Activated T-helper 2 cell treated with anti-CD3 and anti-CD28 coated beads, Interferon-gamma antibody, Interleukin-2, Interleukin-4, amounts not matched to agents 10 μg/mL and 5 μg/mL and 100 μg/mL, durations not matched to agents 14 hours and 24 hours and 36 hours (primary cell): Measurements from ENCODE around the gene FAM227B. TPM values are rescaled to one million over a fixed set of nuclear protein-coding genes. Genes with fewer than 3 reads are reported as not detected.
"Not testable (repeated sequence)": the region's sequence is repeated elsewhere in the genome, so short reads cannot be mapped to it uniquely, and the experiment has no call there.

ENCODE experiments used
- DNase-seq: peaks from one replicate; pipeline ENCODE4 v3.0.0; 2021; ENCODE audit warnings: low spot score
- H3K27ac Mint-ChIP-seq: one replicate; pipeline ENCODE4 v1.8.0; 2021; ENCODE audit warnings: mixed read lengths
- H3K27me3 Mint-ChIP-seq: one replicate; pipeline ENCODE4 v1.8.0; 2021; ENCODE audit warnings: low read depth, mixed read lengths
- H3K36me3 Mint-ChIP-seq: one replicate; pipeline ENCODE4 v1.8.0; 2021; ENCODE audit warnings: low read depth, mixed read lengths
- H3K4me1 Mint-ChIP-seq: one replicate; pipeline ENCODE4 v1.8.0; 2021; ENCODE audit warnings: low read depth, mixed read lengths
- H3K4me3 Mint-ChIP-seq: one replicate; pipeline ENCODE4 v1.8.0; 2021; ENCODE audit warnings: low read depth, mild to moderate bottlenecking, moderate library complexity, mixed read lengths
- H3K9me3 Mint-ChIP-seq: one replicate; pipeline ENCODE4 v1.8.0; 2021; ENCODE audit warnings: mixed read lengths
- intact Hi-C: fragments of 100-400 bp; cut with micrococcal nuclease; formaldehyde crosslinking; loops from one replicate; pipeline ENCODE4 v1.15.1; 2023
- total RNA-seq: library from RNA; stranded (reverse); gene quantifications from 2 replicates; pipeline ENCODE4 v1.2.3, GENCODE V29; 2022

FAM227B gene
- total RNA-seq, 1 donor from 2014 or later = 2.7 TPM

- Mint-ChIP-seq H3K4me1 (peaks cover 14% of the 10 kb centered on the region), H3K36me3 (peaks cover 49% of the 10 kb centered on the region), H3K9me3 (peaks cover 10% of the 10 kb centered on the region), H3K4me3 (no peak overlapping the region), H3K27ac (no peak overlapping the region), H3K27me3 (no peaks in the 10 kb centered on the region)
- intact Hi-C loops = no loop called here
- no peak for DNase-seq
Measured at GRCh38 chr15:49628379-49628778, 7.8 kb upstream of the FAM227B start.

DNA sequence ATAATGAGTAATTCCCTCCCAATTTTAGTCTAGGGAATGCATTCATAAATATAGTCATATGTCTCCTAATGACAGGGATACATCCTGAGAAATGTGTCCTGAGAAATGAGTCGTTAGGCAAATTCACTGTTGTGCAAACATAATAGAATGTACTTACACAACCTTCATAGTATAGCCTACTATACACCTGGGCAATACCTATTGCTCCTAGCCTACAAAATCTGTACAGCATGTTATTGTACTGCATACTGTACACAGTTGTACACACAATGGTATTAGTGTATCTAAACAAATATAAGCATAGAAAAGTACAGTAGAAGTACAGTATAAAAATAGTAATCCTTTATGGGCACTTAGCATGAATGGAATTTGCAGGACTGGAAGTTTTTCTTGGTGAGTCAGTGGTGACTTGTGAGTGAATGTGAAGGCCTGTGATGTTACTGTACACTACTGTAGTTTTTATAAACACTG, 6.8 kb upstream of the FAM227B start:
- peaks cover 10% of the 10 kb centered on the region for H3K9me3 Mint-ChIP-seq
- H3K4me3 Mint-ChIP-seq = no peak overlapping the region
- peaks cover 48% of the 10 kb centered on the region for H3K36me3 Mint-ChIP-seq
- intact Hi-C loops = no loop called here
- H3K27ac Mint-ChIP-seq = no peak overlapping the region
- no peaks in the 10 kb centered on the region for H3K27me3 Mint-ChIP-seq
- no peak for DNase-seq
- peaks cover 22% of the 10 kb centered on the region for H3K4me1 Mint-ChIP-seq

DNA sequence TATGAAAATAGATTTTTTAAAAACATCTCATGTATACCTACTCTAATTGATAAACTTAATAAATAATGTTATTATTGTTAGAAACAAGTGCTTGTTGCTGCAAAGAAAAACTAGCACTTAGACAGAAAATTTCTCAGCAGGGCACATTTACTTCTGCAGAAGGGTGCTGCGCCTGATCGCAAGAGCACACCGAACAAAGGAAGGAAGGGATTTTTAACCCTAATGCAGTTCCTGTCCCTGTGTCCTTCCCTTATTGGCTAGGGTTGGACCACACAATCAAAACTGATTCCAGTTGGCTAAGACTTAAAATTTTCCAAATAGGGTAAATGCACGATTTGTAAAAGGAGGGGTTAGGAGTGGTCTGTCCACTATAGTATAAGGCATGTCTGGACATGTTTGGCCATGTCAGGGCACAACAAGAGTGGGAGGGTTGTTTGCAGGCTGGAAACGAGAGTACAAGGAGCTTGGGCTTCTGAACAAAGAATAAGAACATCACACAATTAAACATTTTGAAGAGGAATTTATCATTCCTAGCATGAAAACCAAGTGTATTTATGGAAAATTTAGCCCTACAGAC, 4.9 kb upstream of the FAM227B start:
- intact Hi-C loops = no loop called here
- Mint-ChIP-seq H3K27ac (no peak overlapping the region), H3K4me3 (no peak overlapping the region)

DNA sequence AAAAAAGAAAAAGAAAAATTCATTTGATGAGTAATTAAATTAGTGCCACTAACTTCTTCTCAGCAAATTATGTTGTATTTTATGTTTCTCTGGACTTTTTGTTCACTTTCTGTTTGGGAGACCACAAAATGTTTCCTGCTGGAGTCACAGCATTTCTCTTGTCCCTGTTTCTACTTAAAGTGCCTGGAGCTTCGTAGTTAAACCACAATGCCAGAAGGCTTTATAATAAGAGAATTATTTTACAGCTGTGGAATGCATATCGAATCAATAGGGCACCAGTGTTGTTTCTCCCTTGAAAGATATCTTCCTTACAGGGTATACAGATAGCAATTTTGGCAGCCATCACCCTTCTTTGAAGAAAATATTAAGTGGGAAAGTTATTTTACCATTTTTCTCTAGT, 3.4 kb upstream of the FAM227B start:
- intact Hi-C loops = loop anchor here (5.0 kb wide), 3 partner anchors 337 to 1292 kb away; partner anchors contain the start of gene DUT
- no peak overlapping the region for H3K27ac Mint-ChIP-seq
- H3K4me1 Mint-ChIP-seq = peaks cover 34% of the 10 kb centered on the region

More for the DNA sequence above, 4.9 kb upstream of the FAM227B start:
- DNase-seq = no peak
- peaks cover 10% of the 10 kb centered on the region for H3K9me3 Mint-ChIP-seq
- no peaks in the 10 kb centered on the region for H3K27me3 Mint-ChIP-seq
- H3K4me1 Mint-ChIP-seq = peaks cover 30% of the 10 kb centered on the region
- H3K36me3 Mint-ChIP-seq = peaks cover 49% of the 10 kb centered on the region

DNA sequence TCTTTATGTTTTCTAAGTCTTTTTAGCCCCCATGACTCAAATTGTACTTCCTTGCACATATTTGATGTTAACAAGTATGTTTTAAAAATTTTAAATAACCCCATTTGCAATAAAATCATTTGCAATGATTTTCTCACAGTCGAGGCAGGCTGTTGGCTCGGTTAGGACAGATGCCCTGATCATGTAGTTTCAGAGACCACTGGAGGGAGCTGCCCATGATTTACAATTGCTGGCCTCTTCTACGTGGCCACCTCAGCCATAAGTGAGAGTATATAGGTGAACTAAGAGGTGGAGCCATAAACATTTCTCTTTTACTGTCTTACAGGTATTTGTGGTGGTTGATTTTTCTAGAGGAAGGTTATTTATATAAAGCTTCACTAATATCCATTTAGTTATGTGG, 1.9 kb upstream of the FAM227B start:
- no peak overlapping the region for H3K27ac Mint-ChIP-seq
- peaks cover 39% of the 10 kb centered on the region for H3K4me1 Mint-ChIP-seq
- H3K9me3 Mint-ChIP-seq = peaks cover 10% of the 10 kb centered on the region
- intact Hi-C loops = loop anchor here (5.0 kb wide), 3 partner anchors 335 to 1290 kb away; partner anchors contain the start of gene DUT
- peaks cover 33% of the 10 kb centered on the region for H3K36me3 Mint-ChIP-seq
- no peak for DNase-seq
- no peaks in the 10 kb centered on the region for H3K27me3 Mint-ChIP-seq
- peak overlapping the region; percentile 28 for H3K4me3 Mint-ChIP-seq

More for the DNA sequence above, 3.4 kb upstream of the FAM227B start:
- no peak for DNase-seq
- peaks cover 38% of the 10 kb centered on the region for H3K36me3 Mint-ChIP-seq
- no peaks in the 10 kb centered on the region for H3K27me3 Mint-ChIP-seq
- H3K4me3 Mint-ChIP-seq = peak overlapping the region; percentile 19
- H3K9me3 Mint-ChIP-seq = peaks cover 10% of the 10 kb centered on the region

DNA sequence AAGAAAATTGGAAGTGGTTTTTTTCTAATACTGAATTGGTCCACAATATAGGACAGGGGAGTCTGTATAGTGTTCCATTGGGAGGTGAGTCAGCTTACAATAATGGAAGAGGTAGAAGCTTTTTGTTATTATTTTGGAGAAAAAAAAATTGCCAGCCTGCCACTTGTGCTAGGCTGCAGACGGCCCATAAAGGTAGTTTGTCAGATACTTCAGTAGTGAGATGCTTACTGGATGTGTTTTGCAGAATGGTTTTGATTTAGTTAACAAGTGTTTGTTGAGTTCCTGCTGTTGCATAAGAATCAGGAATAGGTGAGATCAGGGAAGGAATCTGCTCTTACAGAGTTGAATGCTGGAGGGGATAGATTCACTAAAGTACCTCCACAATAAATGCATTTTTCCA, 1.3 kb upstream of the FAM227B start:
- no peak overlapping the region for H3K27ac Mint-ChIP-seq
- intact Hi-C loops = loop anchor here (2.0 to 5.0 kb wide), 6 partner anchors 335 to 1290 kb away; partner anchors contain the start of genes COPS2, DUT and GABPB1
- peaks cover 33% of the 10 kb centered on the region for H3K36me3 Mint-ChIP-seq
- DNase-seq = no peak
- peak overlapping the region; percentile 90 for H3K4me3 Mint-ChIP-seq
- H3K4me1 Mint-ChIP-seq = peaks cover 39% of the 10 kb centered on the region
- H3K9me3 Mint-ChIP-seq = peaks cover 10% of the 10 kb centered on the region
- H3K27me3 Mint-ChIP-seq = no peaks in the 10 kb centered on the region

GRCh38 chr15:49621401-49621811, 788 bp upstream of the FAM227B start:
- intact Hi-C loops = loop anchor here (2.0 to 5.0 kb wide), 6 partner anchors 334 to 1289 kb away; partner anchors contain the start of genes COPS2, DUT and GABPB1
- peaks cover 10% of the 10 kb centered on the region for H3K9me3 Mint-ChIP-seq
- no peak for DNase-seq
- peak overlapping the region; percentile 91 for H3K27ac Mint-ChIP-seq
- H3K27me3 Mint-ChIP-seq = no peaks in the 10 kb centered on the region
- H3K36me3 Mint-ChIP-seq = peaks cover 30% of the 10 kb centered on the region
- peaks cover 39% of the 10 kb centered on the region for H3K4me1 Mint-ChIP-seq
- peak overlapping the region; percentile 90 for H3K4me3 Mint-ChIP-seq

- H3K4me1 Mint-ChIP-seq = peaks cover 39% of the 10 kb centered on the region
Measured at GRCh38 chr15:49620199-49620598, 419 bp downstream of the FAM227B start.

GRCh38 chr15:49619226-49619625, 1.4 kb downstream of the FAM227B start:
- Mint-ChIP-seq H3K27me3 (no peaks in the 10 kb centered on the region), H3K27ac (no peak overlapping the region), H3K4me3 (no peak overlapping the region), H3K9me3 (peaks cover 19% of the 10 kb centered on the region), H3K4me1 (peaks cover 39% of the 10 kb centered on the region), H3K36me3 (peaks cover 28% of the 10 kb centered on the region)
- intact Hi-C loops = no loop called here
- DNase-seq = no peak

More at GRCh38 chr15:49620199-49620598, 419 bp downstream of the FAM227B start:
- no peaks in the 10 kb centered on the region for H3K27me3 Mint-ChIP-seq
- intact Hi-C loops = loop anchor here (2.0 to 5.0 kb wide), 6 partner anchors 333 to 1288 kb away; partner anchors contain the start of genes COPS2, DUT and GABPB1
- DNase-seq = no peak
- peaks cover 16% of the 10 kb centered on the region for H3K9me3 Mint-ChIP-seq
- peaks cover 25% of the 10 kb centered on the region for H3K36me3 Mint-ChIP-seq
- peak overlapping the region; percentile 90 for H3K4me3 Mint-ChIP-seq
- peak overlapping the region; percentile 91 for H3K27ac Mint-ChIP-seq

DNA sequence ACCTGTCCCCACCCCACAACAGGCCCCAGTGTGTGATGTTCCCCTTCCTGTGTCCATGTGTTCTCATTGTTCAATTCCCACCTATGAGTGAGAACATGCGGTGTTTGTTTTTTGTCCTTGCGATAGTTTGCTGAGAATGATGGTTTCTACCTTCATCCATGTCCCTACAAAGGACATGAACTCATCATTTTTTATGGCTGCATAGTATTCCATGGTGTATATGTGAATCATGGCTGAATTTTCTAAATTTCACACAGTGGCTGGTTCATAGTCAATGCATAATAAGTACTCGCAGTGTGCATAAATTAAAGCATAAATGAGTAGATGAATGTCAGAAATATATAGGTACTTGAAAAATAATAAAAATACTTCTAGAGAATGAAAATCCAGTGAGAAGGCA, 8.4 kb downstream of the FAM227B start:
- intact Hi-C loops, H3K4me3 Mint-ChIP-seq, DNase-seq, H3K4me1 Mint-ChIP-seq, H3K27ac Mint-ChIP-seq, H3K27me3 Mint-ChIP-seq: not testable (repeated sequence)
- H3K36me3 Mint-ChIP-seq = peaks cover 19% of the 10 kb centered on the region
- peaks cover 30% of the 10 kb centered on the region for H3K9me3 Mint-ChIP-seq

GRCh38 chr15:49610157-49610918, 10.3 kb downstream of the FAM227B start:
- DNase-seq = no peak
- H3K36me3 Mint-ChIP-seq = peaks cover 16% of the 10 kb centered on the region
- H3K4me3 Mint-ChIP-seq = no peak overlapping the region
- no peaks in the 10 kb centered on the region for H3K27me3 Mint-ChIP-seq
- peaks cover 19% of the 10 kb centered on the region for H3K9me3 Mint-ChIP-seq
- H3K4me1 Mint-ChIP-seq = no peaks in the 10 kb centered on the region
- H3K27ac Mint-ChIP-seq = no peak overlapping the region
- intact Hi-C loops = no loop called here

GRCh38 chr15:49606594-49606993, 14.0 kb downstream of the FAM227B start:
- no peak overlapping the region for H3K27ac Mint-ChIP-seq

GRCh38 chr15:49605588-49605987, 15.0 kb downstream of the FAM227B start:
- DNase-seq = no peak
- Mint-ChIP-seq H3K9me3 (peaks cover 29% of the 10 kb centered on the region), H3K27ac (no peak overlapping the region), H3K4me1 (no peaks in the 10 kb centered on the region), H3K4me3 (no peak overlapping the region), H3K36me3 (peaks cover 3% of the 10 kb centered on the region), H3K27me3 (no peaks in the 10 kb centered on the region)
- intact Hi-C loops = no loop called here

More at GRCh38 chr15:49606594-49606993, 14.0 kb downstream of the FAM227B start:
- H3K36me3 Mint-ChIP-seq = peaks cover under 1% of the 10 kb centered on the region
- no peak overlapping the region for H3K4me3 Mint-ChIP-seq
- H3K4me1 Mint-ChIP-seq = no peaks in the 10 kb centered on the region
- H3K9me3 Mint-ChIP-seq = peaks cover 25% of the 10 kb centered on the region
- no peaks in the 10 kb centered on the region for H3K27me3 Mint-ChIP-seq
- no peak for DNase-seq
- intact Hi-C loops = no loop called here
